AG09319 (cell line): ENCODE data around the gene PRKD2.

Source experiments
- DNase-seq: peaks from one replicate; pipeline ENCODE4 v3.0.0-alpha.2; 2010; ENCODE audit warnings: low read depth; ENCODE audit errors: extremely low read depth
- CTCF ChIP-seq: IDR thresholded peaks from 2 replicates; pipeline ENCODE4 v1.5.1; 2011; ENCODE audit warnings: low read depth, mild to moderate bottlenecking, inconsistent platforms, low read length, moderate library complexity

The PRKD2 gene

DNA sequence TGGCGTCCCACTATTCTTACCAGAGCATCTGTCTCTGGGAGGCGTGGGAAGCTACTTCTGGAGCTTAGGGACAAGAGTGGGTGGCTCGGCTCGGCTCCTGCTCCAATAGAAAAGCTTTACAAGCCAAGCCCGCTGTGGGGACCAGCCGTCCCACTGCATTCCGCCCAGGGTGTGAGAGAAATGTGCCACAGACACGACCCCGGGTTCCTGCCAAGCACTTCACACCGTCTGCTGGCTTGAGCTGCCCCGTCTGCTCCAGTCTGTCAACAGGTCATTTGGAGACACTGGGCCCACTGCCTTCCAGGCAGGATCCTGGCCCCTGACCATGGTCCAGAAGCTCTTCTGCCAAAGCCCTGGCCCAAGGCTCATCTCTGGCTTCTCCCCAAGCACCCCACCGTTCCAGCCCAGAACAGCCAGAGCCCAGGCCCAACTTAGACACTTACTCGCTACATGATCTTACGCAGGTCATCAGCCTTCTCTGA, 22.4 kb upstream of the PRKD2 start:
- TF ChIP-seq CTCF = no peak
- DNase-seq = no peak

DNA sequence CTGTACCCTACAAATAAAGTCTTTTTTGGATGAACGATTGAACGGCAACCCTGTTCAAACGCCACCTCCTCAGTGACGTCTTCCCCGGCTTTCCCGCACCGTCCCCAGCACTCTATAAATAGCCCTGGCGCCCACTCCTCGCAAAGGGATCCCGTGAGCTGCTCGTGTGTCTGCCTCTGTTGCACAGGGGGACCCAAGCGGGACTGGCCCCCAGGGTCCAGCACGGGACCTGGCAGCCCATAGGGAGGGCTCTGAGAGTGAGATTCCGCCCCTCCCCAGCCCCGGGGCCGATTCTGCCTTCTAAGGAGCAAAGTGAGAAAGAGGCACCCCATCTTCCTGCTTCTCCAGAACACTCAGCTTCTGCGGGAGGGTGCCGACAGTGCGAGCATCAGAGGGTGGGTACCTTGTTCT, 20.9 kb upstream of the PRKD2 start:
- DNase-seq = no peak
- TF ChIP-seq CTCF = no peak

DNA sequence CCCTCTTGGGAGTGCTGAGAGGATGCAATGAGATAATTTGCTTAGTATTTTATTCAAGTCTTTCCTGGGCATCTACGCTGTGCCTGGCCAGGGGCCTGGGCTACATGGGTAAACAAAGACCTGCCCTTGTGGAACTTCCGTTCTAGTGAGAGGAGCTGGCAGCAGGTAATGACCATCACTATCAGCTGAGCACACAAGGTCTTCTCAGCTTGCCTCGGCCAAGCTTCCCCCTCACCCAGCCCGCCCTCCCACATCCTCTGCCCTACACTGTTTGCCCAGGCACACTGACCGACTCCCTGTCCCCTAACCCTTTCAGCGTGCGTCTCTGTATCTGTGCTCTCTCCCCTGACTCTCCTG, 20.4 kb upstream of the PRKD2 start:
- no peak for TF ChIP-seq CTCF
- no peak for DNase-seq

- DNase-seq = no peak
- TF ChIP-seq CTCF = no peak
Observed at GRCh38 chr19:46736531-46737297, 19.8 kb upstream of the PRKD2 start.

DNA sequence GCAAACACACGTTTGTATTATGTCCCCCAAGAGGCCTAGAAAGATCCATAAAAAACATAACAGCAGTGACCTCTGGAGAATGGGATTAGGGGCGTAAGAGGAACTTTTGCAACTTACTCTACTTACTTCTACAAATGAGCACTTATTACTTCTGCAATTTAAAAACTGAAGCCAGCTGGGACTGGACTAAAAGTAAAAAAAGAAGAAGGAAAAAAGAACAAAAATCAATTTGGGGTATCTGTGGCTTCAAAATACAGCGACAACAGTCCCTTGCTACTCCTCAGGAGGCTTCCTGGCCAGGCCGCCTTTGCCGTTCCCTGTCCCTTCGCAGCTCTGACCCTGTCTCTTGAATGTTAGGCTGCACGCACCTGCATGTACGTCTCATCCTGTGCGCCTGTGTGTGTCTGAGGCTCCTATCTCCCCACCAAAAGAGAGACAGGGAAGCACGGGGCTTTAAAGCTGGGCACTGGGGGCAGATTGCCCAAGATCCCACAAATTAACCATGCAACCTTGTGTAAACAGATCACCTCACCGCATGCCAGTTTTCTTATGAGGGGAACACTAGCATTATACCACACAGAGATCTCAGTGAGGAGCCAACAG, 16.9 kb upstream of the PRKD2 start:
- no peak for DNase-seq
- TF ChIP-seq CTCF = no peak

DNA sequence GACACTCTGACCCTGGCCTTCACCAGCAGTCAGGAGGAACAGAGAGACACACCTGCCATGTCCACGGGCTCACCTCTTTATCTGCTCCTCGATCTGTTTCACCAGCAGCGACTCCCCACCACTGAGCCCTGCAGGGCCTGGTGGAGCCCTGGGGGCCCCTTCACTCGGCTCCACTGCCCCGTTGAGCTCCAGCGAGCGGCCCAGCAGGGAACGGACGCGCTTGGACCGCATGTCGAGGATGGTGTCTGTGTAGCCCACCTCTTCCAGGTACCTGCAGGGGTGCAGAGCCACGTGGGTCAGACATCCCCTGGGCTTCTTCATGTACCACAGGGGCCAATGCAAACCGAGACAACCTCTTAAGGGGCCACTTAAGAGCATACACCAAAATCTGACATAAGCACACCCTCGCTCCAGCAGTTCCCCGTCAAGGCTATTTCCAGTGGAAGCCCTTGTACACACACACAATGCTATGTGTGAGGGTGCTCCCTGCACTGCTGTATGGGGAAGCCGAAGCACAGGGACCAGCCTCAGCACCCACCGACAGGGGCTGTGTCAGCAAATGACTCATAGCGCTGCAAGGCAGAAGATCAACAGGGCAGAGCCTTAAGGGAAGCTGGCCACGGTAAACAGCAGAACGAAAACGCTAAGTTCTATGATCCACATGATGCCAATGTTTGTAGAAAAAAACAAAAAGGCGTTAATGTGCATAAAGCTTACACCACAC, 16.2 kb upstream of the PRKD2 start:
- DNase-seq = no peak
- TF ChIP-seq CTCF = no peak
